ENCODE results near the gene OR2T2. TPM values are rescaled to one million over a fixed set of nuclear protein-coding genes. Genes with fewer than 3 reads are reported as not detected.

Gene OR2T2, protein sequence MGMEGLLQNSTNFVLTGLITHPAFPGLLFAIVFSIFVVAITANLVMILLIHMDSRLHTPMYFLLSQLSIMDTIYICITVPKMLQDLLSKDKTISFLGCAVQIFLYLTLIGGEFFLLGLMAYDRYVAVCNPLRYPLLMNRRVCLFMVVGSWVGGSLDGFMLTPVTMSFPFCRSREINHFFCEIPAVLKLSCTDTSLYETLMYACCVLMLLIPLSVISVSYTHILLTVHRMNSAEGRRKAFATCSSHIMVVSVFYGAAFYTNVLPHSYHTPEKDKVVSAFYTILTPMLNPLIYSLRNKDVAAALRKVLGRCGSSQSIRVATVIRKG
- not detected in 2 replicates for total RNA-seq

DNA sequence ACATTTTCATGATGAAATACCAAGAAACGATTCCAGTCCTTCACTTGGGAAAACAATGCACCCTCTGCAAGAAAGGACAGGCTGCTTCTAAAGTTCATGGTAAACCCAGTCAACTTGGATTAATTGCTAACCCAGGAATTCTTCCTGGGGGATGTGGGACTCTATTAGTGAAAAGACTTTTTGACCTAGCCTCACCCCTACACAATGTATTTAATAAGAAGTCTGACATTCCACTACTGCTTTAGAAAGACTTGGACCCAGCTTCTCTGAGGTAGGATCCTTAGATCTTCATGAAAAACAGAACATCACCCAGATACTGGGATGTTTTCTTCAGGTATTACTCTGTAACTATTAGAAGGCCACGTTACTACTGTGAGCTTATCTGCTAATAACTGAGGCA is at the start of gene OR2T2:
TSS of gene OR2T2 (plus strand) at position 239 of the 400 bp plus-strand sequence. CDS start 7,161 bp downstream, outside the sequence.

DNA sequence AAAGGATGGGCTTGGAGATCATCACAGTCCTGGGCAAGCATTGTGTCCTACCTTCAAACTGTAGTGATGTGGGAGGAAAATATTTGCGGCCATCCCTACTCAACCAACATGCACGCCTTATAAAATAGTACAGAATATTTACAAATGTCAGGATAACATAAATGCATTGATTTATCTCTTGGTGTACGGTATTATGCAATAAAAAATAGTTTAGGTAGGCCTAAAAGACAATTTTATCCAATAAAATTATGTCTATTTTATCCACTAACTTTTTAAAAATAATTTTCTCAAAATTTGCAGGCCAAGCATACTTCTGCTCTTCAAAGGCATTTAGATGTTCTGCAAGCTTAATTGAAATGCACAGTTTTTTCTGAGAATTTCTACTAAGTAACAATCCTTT is 42.7 kb upstream of the OR2T2 start, which contains the start of gene OR2T1:
TSS of gene OR2T1 (plus strand) at position 301 of the 400 bp plus-strand sequence. CDS start 3,100 bp downstream, outside the sequence.

DNA sequence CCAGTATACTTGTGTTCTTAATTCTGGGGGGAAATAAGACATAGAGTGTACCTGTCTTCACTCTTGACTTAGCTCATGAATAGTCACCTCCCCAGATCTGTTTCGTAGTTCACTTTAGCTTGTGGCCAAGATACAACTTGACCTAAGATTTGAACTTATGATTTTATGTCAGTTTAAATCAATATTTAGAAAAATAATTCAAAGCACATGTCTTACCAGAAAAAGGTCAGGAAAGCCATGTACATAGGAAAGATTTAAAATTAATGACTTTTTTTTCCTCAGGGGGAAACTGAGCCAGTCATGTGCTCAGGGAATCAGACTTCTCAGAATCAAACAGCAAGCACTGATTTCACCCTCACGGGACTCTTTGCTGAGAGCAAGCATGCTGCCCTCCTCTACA is 27.6 kb downstream of the OR2T2 start, which contains the start of gene OR2T3:
TSS of gene OR2T3 (plus strand) at position 301 of the 400 bp plus-strand sequence. CDS start at position 301, 0 bp downstream.

DNA sequence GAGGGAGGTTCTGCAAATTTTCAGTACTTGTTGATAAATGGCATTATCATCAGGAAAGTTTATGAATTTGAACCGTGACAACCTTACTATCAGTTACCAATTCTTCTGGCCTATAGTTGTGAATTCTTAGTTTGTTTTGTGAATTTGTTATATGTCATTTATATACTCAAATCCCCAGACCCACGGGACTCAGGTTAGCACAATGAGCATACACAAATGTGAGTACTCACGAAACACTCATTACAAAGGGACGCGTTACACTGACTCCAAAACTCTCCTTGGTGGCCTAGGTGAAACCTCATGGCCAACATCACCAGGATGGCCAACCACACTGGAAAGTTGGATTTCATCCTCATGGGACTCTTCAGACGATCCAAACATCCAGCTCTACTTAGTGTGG is 42.9 kb downstream of the OR2T2 start, which contains the start of gene OR2T5:
TSS of gene OR2T5 (plus strand) at position 301 of the 400 bp plus-strand sequence. CDS start at position 301, 0 bp downstream.

Other genes with a start within 250 kb of the OR2T2 start
- not detected in 2 replicates for gene OR2M3, start 248.4 kb upstream of the OR2T2 start, total RNA-seq
- gene OR2M4, start 214.2 kb upstream of the OR2T2 start, total RNA-seq, result not detected in 2 replicates
- not detected in 2 replicates for gene OR2T33, start 167.7 kb upstream of the OR2T2 start, total RNA-seq
- gene OR2T12, start 142.2 kb upstream of the OR2T2 start, total RNA-seq, result not detected in 2 replicates
- not detected in 2 replicates for gene OR2M7, start 121.1 kb upstream of the OR2T2 start, total RNA-seq
- gene OR14C36, start 96.9 kb upstream of the OR2T2 start, total RNA-seq, result not detected in 2 replicates
- not detected in 2 replicates for gene OR2T4, start 84.0 kb upstream of the OR2T2 start, total RNA-seq
- gene OR2T6, start 69.9 kb upstream of the OR2T2 start, total RNA-seq, result not detected in 2 replicates
- gene OR2T1, start 42.6 kb upstream of the OR2T2 start, total RNA-seq, result not detected in 2 replicates
- not detected in 2 replicates for gene OR2T3, start 27.7 kb downstream of the OR2T2 start, total RNA-seq
- not detected in 2 replicates for gene OR2T5, start 43.0 kb downstream of the OR2T2 start, total RNA-seq
- not detected in 2 replicates for gene OR2G6, start 62.4 kb downstream of the OR2T2 start, total RNA-seq
- not detected in 2 replicates for gene OR2T29, start 117.1 kb downstream of the OR2T2 start, total RNA-seq
- not detected in 2 replicates for gene OR2T34, start 129.1 kb downstream of the OR2T2 start, total RNA-seq
- not detected in 2 replicates for gene OR2T10, start 152.1 kb downstream of the OR2T2 start, total RNA-seq
- gene OR2T11, start 189.5 kb downstream of the OR2T2 start, total RNA-seq, result not detected in 2 replicates
- not detected in 2 replicates for gene OR2T35, start 199.6 kb downstream of the OR2T2 start, total RNA-seq
- not detected in 2 replicates for gene OR2T27, start 209.9 kb downstream of the OR2T2 start, total RNA-seq

All from dermis lymphatic vessel endothelial cell (primary cell).